HG03280 (cell line): ENCODE data around the gene HDAC1.
"Not testable (repeated sequence)": the region's sequence is repeated elsewhere in the genome, so short reads cannot be mapped to it uniquely, and the experiment has no call there.

ENCODE experiments used
- ATAC-seq: cut with Tn5 transposase; IDR thresholded peaks from one replicate; pipeline ENCODE4 v1.9.1; 2021; ENCODE audit warnings: mild to moderate bottlenecking, moderate library complexity; ENCODE audit not compliant: unreplicated experiment

HDAC1 gene

GRCh38 chr1:32291708-32292538 is at the start of gene HDAC1:
Gene HDAC1 (plus strand): TSS chr1:32292083. CDS start chr1:32292170, 87 bp downstream.
- ATAC-seq, result peak; percentile 98

- no peak for ATAC-seq
Measured at GRCh38 chr1:32242341-32242851, 49.5 kb upstream of the HDAC1 start.

- ATAC-seq, result no peak
Measured at GRCh38 chr1:32246888-32247273, 45.0 kb upstream of the HDAC1 start, which contains the start of gene FAM167B. Gene FAM167B (plus strand): TSS chr1:32247222. CDS start chr1:32247422, 200 bp downstream.

GRCh38 chr1:32247452-32247851 is 44.4 kb upstream of the HDAC1 start:
- ATAC-seq, result no peak

- no peak for ATAC-seq
Measured at GRCh38 chr1:32247983-32248889, 43.6 kb upstream of the HDAC1 start.

- ATAC-seq, result peak; percentile 62
Measured at GRCh38 chr1:32249831-32250525, 41.9 kb upstream of the HDAC1 start.

- no peak for ATAC-seq
Measured at GRCh38 chr1:32250893-32251716, 40.8 kb upstream of the HDAC1 start, which contains the start of gene LCK. Gene LCK (plus strand): TSS chr1:32251265. CDS start chr1:32274330, 23,065 bp downstream.

- ATAC-seq, result no peak
Measured at GRCh38 chr1:32255072-32256071, 36.5 kb upstream of the HDAC1 start.

- ATAC-seq, result no peak
Measured at GRCh38 chr1:32256473-32257226, 35.2 kb upstream of the HDAC1 start.

- no peak for ATAC-seq
Measured at GRCh38 chr1:32257227-32257508, 34.7 kb upstream of the HDAC1 start.

- not testable (repeated sequence) for ATAC-seq
Measured at GRCh38 chr1:32263236-32263593, 28.7 kb upstream of the HDAC1 start.

GRCh38 chr1:32263744-32264143 is 28.1 kb upstream of the HDAC1 start:
- ATAC-seq, result no peak

GRCh38 chr1:32265846-32266245 is 26.0 kb upstream of the HDAC1 start:
- ATAC-seq, result no peak

- no peak for ATAC-seq
Measured at GRCh38 chr1:32266921-32267591, 24.8 kb upstream of the HDAC1 start.

GRCh38 chr1:32269744-32270143 is 22.1 kb upstream of the HDAC1 start:
- ATAC-seq, result no peak

- ATAC-seq, result no peak
Measured at GRCh38 chr1:32272557-32273390, 19.1 kb upstream of the HDAC1 start.
